HG03060 (cell line): ENCODE data around the gene SPNS3.

Source experiments
- ATAC-seq: cut with Tn5 transposase; IDR thresholded peaks from one replicate; pipeline ENCODE4 v1.9.1; 2021; ENCODE audit warnings: low read depth, moderate number of reproducible peaks; ENCODE audit not compliant: unreplicated experiment

The SPNS3 gene

GRCh38 chr17:4506175-4506813, 72.6 kb downstream of the SPNS3 start:
- ATAC-seq, result no peak

DNA sequence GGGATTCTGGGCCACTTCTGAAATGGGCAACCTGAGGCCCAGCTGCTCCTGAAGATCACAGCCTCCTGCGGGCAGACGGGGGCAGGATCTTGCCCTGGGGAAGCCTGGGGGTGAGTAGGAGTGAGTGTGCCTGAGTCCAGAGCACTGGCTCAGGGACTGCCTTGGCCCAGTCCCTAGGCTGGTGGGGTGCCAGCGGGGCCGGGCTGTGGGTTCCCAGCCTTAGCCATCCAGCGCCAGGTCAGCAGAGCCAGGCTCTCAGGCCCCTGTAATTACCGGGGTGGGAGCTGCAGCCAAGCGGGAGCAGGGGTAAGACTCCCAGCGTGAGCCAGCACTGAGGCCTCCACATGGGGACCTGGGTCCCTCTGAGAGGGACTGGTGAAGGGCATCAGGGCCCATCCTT, 73.2 kb downstream of the SPNS3 start:
- no peak for ATAC-seq

DNA sequence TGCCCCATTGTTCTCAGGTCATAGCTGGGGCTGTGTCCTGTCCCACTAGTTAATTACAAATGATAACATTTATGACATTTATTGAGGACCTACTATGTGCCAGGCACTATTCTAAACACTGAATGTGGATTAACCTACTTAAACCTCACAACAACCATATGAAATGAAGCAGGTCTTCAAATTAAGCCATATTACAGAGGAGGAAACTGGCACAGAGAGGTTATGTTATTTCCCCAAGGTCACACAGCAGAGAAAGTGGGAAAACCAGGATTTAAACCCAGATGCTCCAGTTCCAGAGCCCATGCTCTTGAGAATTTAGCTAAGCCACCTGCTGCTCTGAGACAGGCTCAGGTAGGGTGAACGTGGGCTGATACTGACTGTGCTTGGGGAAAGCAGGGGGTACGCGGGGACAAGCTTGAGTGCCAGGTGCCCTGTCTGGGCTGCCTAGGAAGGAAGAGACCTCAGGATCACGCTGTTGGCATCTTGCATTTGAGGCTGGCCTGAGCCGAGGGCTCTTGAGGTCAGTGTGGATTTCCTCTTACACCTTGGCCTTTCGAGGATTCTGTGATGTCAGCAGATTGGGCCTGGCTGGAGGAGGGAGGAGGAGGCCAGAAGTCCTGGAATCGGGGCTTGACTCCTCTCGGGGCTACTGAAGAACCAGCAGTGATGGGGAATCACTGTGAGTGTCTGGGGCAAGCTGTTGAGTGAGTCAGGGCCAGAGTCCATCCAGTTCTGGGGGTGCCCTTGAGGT, 73.8 kb downstream of the SPNS3 start:
- no peak for ATAC-seq

- ATAC-seq, result no peak
These were observed 74.5 kb downstream of the SPNS3 start for GRCh38 chr17:4508207-4508606.

DNA sequence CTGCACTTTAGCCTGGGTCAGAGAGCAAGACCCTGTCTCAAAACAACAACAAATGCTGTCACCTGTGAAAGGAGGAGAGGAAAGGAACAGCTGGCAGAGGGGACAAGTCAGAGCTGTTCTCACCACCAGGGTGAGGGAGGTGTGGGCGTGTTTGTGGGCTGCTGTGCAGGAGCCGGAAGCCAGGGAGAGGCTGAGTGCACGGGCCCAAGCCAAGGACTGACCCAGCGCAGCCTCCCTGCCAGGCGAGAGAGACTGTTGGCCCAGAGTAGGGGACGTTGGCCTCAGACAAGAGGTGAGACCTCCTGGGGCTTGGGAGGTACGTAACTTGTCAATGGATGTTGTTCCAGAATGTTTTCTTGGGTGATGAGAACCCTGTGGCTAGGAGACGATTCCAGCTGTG, 75.7 kb downstream of the SPNS3 start:
- ATAC-seq, result no peak

DNA sequence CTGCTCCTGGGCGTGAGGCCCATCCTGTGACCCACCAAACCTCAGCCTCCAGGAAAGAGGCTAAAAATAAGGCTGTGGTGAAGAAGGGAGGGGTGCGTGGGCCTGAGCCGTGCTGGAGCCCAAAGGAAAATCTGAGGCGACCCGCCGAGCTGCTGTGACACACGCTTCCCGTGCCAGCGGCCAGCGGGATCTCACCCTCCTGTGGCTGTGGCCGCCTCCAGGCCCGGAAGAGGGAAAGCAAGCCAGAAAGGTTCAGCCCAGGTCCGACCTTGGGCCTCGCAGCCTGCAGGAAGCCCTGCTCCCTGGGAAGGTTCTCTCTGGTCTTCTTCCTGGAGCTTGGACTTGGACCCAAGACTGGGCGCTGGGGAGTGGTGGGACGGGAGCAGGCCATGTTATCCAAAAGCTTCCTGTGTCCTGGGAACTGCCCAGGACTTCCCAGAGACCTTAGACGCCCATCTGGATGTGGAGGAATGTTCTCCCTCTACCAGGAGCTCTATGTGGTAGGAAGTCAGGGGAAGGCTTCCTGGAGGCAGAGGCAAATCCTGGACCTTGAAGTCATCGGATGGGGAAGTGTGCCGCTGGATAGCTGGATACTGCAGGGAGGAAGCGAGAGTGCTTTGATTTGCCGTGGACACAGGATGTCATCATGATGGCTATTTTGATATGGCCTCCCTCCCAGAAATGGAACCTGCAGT, 76.3 kb downstream of the SPNS3 start:
- ATAC-seq, result no peak

DNA sequence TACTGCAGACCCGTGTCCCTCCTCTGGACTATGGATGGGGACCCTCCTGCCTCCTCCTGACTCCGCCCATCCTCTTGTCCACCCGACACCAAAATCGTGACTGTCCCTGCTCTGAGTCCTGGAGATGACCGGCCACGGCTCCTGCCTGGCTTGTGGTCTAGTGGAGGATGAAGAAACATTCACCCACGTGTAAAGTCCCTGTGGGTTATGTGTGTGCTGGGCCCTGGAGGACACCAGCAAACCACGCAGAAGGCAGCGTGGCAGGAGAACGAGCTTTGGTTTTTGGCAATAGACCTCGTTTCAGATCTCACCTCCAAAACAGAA, 76.8 kb downstream of the SPNS3 start:
- no peak for ATAC-seq

- no peak for ATAC-seq
These were observed 77.6 kb downstream of the SPNS3 start for GRCh38 chr17:4511199-4511932.

DNA sequence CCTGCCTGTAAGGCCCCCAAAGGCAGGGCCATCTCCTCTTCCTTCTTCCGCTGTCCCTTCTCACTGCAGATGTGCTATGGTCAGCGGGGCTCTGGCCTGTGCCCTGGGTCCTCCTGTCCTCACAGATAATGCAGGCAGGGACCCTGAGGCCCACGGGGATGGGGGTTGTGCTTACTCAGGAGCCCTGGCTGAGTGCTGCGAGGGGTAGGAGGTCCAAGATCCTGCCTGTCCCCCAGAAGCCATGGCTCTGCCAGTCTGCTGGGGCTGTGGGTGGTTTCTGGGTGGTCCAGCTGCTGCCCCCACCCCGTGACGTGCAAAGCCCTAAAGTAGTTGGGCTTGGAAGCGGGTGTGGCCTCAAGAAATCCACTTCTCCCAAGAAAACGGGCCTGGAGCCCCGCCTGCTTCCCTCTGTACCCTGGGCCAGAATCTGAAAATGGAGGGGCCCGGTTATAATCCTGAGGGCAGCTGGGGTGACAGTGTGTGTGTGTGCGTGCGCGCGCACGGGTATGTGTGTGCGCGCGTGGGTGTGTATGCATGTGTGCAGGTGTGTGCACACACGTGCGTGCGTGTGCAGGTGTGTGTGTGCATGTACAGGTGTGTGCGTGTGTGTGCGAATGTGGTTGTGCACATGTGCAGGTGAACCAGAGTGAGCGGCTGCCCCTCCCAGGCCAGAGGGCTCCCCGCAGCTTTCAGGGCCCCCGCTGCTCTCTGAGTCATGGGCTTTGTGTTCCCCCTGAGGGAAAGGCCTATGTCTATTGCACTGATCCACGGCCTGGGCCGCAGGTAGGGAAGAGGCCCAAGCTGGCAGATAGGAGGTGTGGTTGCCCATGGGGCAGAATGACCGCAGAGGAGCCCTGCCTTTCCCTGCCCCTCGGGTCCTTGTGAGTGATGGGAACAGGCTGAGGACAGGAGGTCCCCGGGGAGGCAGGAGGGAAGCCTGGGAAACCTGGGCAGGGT, 78.7 kb downstream of the SPNS3 start:
- no peak for ATAC-seq

DNA sequence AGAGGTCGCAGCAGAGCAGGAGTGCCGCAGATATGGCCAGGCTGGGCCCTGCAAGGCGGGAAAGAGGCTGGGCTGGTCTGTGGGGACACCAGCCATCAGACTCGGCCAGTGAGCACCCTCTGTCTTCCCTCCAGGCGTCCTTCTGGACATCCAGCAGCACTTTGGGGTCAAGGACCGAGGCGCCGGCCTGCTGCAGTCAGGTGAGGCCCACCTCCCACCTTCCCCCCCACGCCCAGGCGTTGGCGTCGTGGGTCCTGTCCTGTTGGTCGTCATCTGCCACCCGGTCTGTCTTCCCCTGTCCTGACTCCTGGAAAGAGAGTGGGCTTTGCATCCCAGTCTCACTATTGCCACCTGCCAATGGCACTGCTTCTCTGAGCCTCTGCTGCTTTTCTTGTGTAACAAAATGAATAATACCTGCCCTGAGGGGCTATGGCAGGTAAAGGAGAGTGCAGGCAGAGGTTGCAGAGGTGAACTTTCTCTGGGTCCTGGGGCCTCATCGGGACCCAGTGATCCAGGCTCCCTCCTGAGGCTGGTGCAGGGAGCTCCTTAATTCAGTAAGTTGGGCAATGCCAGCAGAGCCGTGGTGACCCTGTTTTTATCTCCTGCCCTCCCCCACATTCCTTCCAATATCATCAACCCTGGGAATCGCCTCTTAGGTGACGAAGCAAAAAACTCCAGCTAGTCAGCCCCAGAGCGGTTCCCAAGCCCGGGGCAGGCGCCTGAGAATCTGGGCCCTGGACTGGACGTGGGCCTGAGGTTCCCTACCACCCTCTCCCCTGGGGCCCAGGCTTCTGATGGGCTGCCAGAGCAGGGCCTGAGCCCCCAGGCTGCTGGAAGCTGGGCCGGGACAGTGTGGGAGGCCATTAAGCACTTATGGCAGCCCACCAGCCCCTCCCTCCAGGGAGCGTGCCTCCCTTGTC, 79.6 kb downstream of the SPNS3 start:
- ATAC-seq, result no peak

DNA sequence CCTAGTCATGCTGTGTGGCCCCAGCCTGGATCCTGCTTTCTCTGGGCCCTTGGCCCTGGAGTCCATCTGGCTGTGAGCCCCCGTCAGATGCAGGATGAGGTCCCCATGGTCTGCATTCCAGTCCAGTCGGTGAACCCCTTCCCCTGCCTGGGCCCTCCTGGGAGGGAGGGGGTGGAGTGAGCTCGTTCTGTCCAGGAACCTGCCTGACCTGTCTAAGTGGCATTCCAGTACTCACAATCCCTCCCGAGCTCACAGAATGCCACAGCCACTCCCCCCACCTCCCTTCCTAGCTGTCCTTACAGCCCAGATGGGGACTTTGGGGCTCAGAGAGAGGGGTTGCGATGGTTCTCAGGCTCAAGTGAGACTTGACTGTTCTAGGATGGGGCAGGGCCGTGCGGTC, 80.5 kb downstream of the SPNS3 start:
- no peak for ATAC-seq

GRCh38 chr17:4514779-4515178, 81.0 kb downstream of the SPNS3 start:
- no peak for ATAC-seq

GRCh38 chr17:4515501-4515900, 81.8 kb downstream of the SPNS3 start:
- ATAC-seq, result no peak

DNA sequence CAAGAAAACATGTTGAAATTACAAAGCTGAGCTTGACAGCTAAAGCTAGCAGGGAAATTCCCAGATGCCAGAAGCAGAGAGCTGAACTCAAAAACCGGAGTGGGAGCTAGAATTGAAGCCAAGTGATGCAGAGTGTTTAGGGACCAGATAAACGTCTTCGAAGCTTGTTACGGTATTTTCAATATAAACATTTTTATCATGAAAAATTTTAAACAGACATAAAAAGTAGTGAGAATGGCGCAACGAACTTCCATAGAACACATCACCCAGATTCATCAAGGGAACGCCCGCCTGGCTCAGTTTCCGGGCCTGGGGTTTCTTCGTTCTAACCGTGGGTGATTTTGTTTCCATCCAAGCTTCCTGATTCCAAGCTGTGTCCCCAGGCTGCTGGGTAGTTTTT, 83.0 kb downstream of the SPNS3 start:
- no peak for ATAC-seq

- no peak for ATAC-seq
These were observed 85.2 kb downstream of the SPNS3 start for GRCh38 chr17:4518901-4519300.

GRCh38 chr17:4519361-4519788, 85.6 kb downstream of the SPNS3 start:
- ATAC-seq, result no peak

- ATAC-seq, result no peak
These were observed 86.5 kb downstream of the SPNS3 start for GRCh38 chr17:4520060-4520893.

- ATAC-seq, result no peak
These were observed 87.3 kb downstream of the SPNS3 start for GRCh38 chr17:4520894-4521600.
